GM12865 (cell line): Measurements from ENCODE around the gene GGPS1.
A peak's percentile ranks its signal among the peaks of the same experiment; 100 is the strongest.

ENCODE experiments used
- DNase-seq: peaks from one replicate; pipeline ENCODE4 v3.0.0; 2010; ENCODE audit warnings: low read depth
- H3K4me3 ChIP-seq: 2 replicates; pipeline ENCODE4 v1.5.1; 2011; ENCODE audit warnings: mild to moderate bottlenecking, low read depth, low read length, control low read depth
- CTCF ChIP-seq: IDR thresholded peaks from 2 replicates; pipeline ENCODE4 v1.5.1; 2011; ENCODE audit warnings: low read length, control low read depth, low read depth, inconsistent platforms; ENCODE audit not compliant: insufficient read depth; ENCODE audit errors: missing control alignments

GGPS1 gene

GRCh38 chr1:235295902-235296350, 32.4 kb upstream of the GGPS1 start:
- no peak for TF ChIP-seq CTCF

GRCh38 chr1:235296729-235297128, 31.6 kb upstream of the GGPS1 start:
- no peak for DNase-seq
- H3K4me3 ChIP-seq, result no peak overlapping the region
- no peak for TF ChIP-seq CTCF

More at GRCh38 chr1:235295902-235296350, 32.4 kb upstream of the GGPS1 start:
- H3K4me3 ChIP-seq, result no peak overlapping the region
- DNase-seq, result no peak

GRCh38 chr1:235297579-235297978, 30.8 kb upstream of the GGPS1 start:
- peak; percentile 37 for DNase-seq
- no peak for TF ChIP-seq CTCF
- no peak overlapping the region for H3K4me3 ChIP-seq

GRCh38 chr1:235298758-235299157, 29.6 kb upstream of the GGPS1 start:
- no peak for DNase-seq
- H3K4me3 ChIP-seq, result no peak overlapping the region
- TF ChIP-seq CTCF, result no peak

- no peak overlapping the region for H3K4me3 ChIP-seq
- no peak for DNase-seq
- no peak for TF ChIP-seq CTCF
Observed at GRCh38 chr1:235299169-235299858, 29.1 kb upstream of the GGPS1 start.

- no peak for DNase-seq
- no peak for TF ChIP-seq CTCF
- no peak overlapping the region for H3K4me3 ChIP-seq
Observed at GRCh38 chr1:235302143-235302542, 26.2 kb upstream of the GGPS1 start.
